ENCODE measurements around the gene IRF2. TPM values are rescaled to one million over a fixed set of nuclear protein-coding genes. Genes with fewer than 3 reads are reported as not detected.

The IRF2 gene
- total RNA-seq, 2 donors from 2014 or later: 25.1 to 29.4 TPM

DNA sequence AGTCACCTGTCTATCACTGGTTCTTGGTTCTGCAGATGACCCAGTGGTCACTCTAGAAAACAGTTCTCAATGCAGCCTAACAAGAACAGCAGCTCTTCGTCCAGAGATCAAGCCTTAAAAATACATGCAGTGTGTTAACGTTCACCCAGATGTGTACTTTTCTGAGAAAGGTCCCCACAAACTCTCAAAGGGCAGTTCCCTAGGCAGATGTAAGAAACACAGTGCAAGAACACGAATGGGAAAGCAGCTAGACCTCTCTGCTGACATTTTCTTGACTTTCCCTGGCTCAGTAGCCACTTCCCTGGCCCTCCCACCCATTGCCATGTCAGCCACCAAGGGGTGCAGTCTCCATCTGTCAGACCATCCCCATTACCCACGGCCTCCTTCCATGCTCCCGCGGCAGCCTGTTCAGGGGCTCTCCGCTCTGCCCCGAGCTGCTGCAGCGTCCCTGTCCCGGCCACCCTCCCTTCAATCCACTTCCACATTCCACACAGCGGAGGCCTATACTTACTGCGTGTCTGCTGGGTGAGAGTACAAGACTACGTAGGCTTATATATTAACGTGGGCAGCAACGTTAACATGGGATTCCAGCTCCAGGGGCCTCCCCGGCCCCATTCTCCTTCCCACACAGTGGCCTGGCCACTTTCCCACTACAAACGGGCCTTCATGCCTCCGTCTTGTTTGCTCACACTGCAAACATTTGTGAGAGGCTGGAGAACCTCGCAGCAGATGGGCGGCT lies 34.3 kb downstream of the IRF2 start:
- DNase-seq (ENCODE audit: low spot score): no peak
- intact Hi-C loops (cut with DNase I): no loop called here

DNA sequence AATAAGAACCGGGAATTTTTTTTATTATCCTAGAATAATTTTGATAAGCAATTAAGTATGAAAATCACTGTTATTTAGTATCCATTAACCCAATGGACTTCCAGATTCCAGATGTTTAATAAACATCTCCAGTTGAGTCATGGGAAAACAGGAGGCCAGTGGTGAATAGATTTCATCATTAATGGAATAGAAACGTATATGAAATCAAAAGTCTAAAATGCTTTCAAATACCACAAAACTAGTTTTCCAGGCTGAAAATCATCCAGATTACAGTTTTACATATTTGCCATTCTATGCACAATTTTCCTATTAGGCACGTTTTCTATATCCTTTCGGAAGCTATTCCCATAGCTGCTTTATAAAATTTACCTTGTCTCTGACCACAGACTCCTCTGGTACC lies 35.0 kb downstream of the IRF2 start:
- intact Hi-C loops (cut with DNase I): no loop called here
- no peak for DNase-seq (ENCODE audit: low spot score)

DNA sequence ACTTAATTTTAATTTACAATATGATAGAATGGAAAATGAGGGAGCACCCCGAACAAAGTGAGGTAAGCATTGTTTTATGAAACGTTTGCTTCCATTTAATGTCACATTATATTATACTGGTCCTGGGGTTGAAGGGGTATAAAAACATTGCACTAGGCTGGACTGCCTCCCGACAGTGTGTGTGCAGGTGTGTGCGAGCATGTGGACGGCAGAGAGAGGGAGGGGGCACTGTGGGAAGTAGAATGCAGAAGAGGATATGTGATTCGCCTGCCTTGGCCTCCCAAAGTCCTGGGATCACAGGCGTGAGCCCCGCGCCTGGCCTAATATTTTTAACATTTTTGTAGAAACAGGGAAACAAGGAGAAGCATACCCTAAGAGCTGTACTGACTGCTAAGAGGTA lies 36.0 kb downstream of the IRF2 start:
- intact Hi-C loops (cut with DNase I): no loop called here
- DNase-seq (ENCODE audit: low spot score): no peak

DNA sequence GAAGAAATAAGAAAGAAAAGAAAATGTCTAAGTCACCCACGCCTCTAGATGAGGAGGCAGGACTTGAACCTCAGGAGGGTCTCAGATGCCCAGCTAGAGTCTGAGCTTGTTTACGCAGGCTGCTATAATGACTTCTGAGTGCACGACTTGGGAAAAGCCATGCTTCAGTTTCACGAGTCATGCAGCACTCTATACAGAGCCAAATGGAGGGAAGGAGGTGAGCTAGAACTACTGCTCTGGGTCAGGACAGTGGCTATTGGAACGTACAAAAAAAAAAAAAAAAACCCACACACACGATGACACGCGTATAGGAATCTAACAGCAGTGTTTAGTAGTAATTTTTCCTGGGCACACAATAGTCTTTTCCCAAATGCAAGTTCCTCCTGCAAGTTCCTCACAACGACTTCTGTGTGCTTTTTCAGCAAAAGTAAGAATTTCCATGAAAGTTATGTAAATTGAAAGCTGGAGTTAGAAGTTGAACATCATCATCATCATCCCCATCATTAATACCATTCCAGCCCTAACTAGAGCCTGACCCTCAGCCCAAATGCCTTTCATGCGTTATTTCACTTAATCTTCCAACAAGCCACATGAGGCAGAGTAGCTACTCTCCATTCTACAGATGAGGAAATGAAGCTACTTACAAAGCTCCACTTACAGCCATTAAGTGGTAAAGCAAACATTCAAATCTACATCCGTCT lies 36.6 kb downstream of the IRF2 start:
- DNase-seq (ENCODE audit: low spot score): no peak
- intact Hi-C loops (cut with DNase I): no loop called here

DNA sequence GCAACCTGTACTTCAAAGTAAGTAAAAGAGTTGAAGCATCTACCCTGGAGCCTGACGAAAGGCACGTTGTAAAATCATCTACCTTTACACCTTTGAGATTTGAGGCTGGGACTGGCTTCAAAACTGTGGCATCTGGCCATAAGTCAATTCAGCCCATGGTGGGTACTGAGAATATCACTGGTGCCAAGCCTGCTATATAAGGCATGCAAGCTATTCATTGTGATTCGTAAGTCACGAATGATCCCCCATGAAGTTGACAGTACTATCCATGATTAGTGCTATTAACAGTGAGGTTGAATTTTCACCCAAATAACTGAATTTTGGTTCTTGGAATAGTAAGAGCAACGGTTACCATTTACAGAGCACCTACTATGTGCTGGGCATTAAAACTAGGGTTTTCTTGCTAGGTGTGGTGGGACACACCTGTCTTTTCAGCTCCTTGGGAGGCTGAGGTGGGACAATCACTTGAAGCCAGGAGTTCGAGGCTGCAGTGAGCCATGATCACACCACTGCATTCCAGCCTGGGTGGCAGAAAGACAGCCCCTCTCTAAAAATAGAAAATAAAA lies 39.8 kb downstream of the IRF2 start:
- DNase-seq (ENCODE audit: low spot score): no peak
- intact Hi-C loops (cut with DNase I): no loop called here

DNA sequence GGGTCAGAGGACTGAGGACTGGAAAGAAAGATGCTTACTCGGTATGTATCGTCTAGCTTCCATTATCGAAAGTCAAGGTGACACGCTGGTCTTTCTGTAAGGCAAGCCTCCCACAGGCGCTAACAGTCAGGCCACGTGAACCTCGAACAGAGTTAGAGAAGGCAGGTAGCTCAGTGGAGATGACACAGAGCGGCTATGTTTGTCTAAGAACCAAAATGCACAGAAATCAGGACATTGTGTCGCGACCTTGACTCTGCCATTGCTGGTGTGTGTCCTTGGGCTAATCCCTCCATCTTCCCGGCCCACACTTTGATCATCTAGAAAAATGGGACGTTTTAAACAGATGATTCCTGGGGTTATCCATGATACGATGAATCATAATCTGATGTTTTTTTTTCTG lies 40.3 kb downstream of the IRF2 start:
- intact Hi-C loops (cut with DNase I): no loop called here
- DNase-seq (ENCODE audit: low spot score): no peak

DNA sequence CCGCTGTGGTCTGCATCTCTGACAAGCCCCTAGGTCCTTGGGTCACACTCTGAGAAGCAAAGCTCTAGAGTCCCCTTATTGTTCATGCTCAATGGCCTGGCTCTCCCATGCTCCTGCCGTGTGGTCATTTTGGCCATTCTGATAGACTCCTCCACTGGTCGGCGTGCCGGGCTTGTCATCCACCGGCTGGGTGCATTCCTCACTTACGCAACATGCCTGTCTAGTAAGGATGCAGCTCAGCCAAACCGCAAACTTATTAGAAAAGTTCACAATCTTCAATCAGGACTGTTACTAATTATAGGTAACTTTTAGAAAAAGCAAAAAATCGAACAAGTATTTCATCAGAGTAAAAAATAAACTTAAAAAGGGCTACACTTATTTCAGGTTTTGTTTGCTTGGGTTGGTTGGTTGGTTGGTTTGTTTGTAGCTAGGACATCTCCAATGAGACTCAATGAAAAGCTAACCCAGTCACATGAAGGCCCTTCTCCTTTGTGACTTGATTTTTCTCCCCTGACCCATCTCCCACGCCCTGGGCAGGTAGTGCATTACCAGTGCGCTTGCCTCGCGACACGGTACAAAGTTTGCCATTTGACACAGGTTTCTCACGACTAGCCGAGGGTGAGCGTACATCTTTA lies 41.0 kb downstream of the IRF2 start:
- intact Hi-C loops (cut with DNase I): no loop called here
- no peak for DNase-seq (ENCODE audit: low spot score)

- no peak for DNase-seq (ENCODE audit: low spot score)
- intact Hi-C loops (cut with DNase I): no loop called here
Observed at GRCh38 chr4:184432127-184432922, 42.0 kb downstream of the IRF2 start.

DNA sequence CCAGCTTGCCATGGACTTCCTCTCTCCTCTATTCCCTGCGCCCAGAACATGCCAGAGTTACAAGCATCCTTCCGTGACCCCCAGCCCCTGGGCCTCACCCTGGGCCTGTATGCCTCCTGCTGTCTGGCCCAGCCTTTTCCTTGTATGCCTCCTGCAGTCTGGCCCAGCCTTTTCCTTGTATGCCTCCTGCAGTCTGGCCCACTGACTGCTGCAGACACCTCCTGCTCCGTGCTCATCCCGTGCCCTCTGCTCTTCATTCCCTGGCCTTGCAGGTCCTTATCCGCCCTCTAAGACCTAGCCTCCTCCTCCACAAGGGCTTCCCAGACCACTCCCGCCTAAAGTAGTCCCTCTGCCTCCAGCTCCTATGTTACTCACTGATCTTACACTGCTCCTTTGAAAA lies 44.2 kb downstream of the IRF2 start:
- intact Hi-C loops (cut with DNase I): no loop called here
- DNase-seq (ENCODE audit: low spot score): no peak

GRCh38 chr4:184428787-184429186 lies 45.6 kb downstream of the IRF2 start:
- intact Hi-C loops (cut with DNase I): loop anchor here in 1 of 2 donors (5.0 kb wide), 1 partner anchor 254 kb away; no protein-coding TSS in a partner anchor
- DNase-seq (ENCODE audit: low spot score): no peak

- intact Hi-C loops (cut with DNase I): loop anchor here in 1 of 2 donors (5.0 kb wide), 1 partner anchor 255 kb away; no protein-coding TSS in a partner anchor
- no peak for DNase-seq (ENCODE audit: low spot score)
Observed at GRCh38 chr4:184427687-184428086, 46.7 kb downstream of the IRF2 start.

GRCh38 chr4:184427093-184427492 lies 47.3 kb downstream of the IRF2 start:
- no peak for DNase-seq (ENCODE audit: low spot score)
- intact Hi-C loops (cut with DNase I): loop anchor here in 1 of 2 donors (5.0 kb wide), 1 partner anchor 255 kb away; no protein-coding TSS in a partner anchor

DNA sequence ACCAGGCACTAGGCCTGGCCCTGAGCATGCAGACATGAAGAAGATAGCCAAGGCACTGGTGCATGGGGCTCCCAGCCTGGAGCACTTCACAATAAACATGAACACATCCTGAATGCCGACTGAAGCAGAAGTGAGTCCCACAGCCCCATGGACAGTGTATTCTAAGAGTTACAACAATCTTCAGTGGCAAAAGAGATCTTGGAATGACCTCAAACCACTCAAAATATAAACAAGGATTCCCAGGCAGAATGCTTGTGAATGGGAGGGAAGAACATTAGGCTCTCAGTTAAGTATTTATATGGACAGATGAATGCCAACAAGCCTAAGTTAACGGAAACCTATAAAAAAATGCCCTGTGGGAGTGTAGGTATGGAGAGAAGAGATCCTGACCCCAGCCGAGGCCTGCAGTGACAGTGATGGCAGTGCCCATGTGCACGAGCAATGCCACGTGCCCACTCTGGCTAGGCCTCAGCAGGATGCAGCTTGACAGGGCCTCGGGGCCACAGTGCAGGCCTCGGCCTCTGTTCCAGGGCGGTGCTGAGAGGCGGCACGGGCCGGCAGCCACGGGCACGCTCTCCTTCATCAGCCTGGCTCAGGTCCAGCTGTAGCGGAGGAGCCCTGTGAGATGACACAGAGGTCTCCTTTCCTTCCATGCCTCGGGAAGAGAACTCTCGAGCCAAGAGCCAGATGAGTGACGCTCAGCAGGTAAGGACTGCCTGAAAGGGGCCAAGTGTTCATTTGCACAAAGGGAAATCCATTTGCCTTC lies 49.2 kb downstream of the IRF2 start:
- DNase-seq (ENCODE audit: low spot score): no peak
- intact Hi-C loops (cut with DNase I): loop anchor here in 1 of 2 donors (5.0 kb wide), 1 partner anchor 257 kb away; no protein-coding TSS in a partner anchor

- DNase-seq (ENCODE audit: low spot score): no peak
- intact Hi-C loops (cut with DNase I): no loop called here
Observed at GRCh38 chr4:184424279-184424678, 50.1 kb downstream of the IRF2 start.

- no peak for DNase-seq (ENCODE audit: low spot score)
- intact Hi-C loops (cut with DNase I): no loop called here
Observed at GRCh38 chr4:184423003-184423686, 51.2 kb downstream of the IRF2 start.

- intact Hi-C loops (cut with DNase I): no loop called here
- DNase-seq (ENCODE audit: low spot score): no peak
Observed at GRCh38 chr4:184422378-184422777, 52.0 kb downstream of the IRF2 start.

- no peak for DNase-seq (ENCODE audit: low spot score)
Observed at GRCh38 chr4:184421533-184422155, 52.7 kb downstream of the IRF2 start.

More at GRCh38 chr4:184421533-184422155, 52.7 kb downstream of the IRF2 start:
- intact Hi-C loops (cut with DNase I): no loop called here

Measured in posterior vena cava (tissue), 2 donors.